ENCODE results near the gene MYH7. TPM values are rescaled to one million over a fixed set of nuclear protein-coding genes. Genes with fewer than 3 reads are reported as not detected.

The MYH7 gene
- polyA plus RNA-seq, 1 of the 3 experiments (the other 2 are of a cell fraction), result not detected

DNA sequence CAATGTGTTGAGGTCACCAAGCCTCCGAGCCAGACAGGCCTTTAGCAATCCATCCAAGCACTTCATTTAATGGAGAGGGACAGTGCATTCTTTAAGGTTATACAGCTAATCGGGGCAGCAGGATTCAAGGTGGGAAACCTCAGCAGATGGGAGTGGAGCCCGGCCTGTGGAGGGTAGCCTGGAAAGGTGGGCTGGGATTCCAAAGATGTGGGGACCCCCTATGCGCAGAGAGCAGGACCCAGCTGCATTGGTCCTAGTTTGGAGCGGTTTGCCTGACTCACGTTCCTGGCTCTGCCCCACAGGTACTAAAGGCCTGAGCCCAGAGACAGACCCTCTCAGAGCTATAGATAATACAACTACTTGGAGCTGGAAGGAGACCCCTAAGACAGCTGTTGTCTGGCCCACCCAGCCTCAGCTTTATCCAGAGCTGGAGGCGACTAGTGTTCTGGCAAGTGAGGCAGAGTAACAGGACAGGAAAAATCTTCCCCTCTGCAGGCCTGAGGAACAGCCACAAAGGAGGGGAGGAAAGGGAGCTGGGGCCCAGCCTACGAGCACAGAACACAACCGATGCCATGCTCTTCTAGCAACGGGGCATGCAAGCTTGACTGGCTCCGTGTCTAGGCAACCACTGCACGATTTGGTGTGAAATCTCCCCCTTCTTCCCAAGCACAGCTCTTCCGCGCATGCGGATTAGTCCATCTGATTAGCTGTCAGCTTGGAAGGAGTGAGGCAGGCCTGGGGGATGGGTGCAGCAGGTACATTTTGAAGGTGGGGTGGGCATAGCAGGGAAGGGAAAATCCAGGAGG lies 1.1 kb upstream of the MYH7 start:
- CTCF ChIA-PET, result interaction anchor here (1.1 to 1.7 kb wide), 3 partner anchors 12 to 123 kb away, joined by 3 to 6 read pairs (median 3); no protein-coding TSS in a partner anchor
- no peak overlapping the region for H3K4me2 ChIP-seq
- 44% methylated on average over 10 of the region's 15 CpGs for WGBS (ENCODE audit: low lambda C conversion rate)

More for the DNA sequence above, 1.1 kb upstream of the MYH7 start:
- H3K4me1 ChIP-seq (ENCODE audit: control insufficient read depth in 1 of 2, insufficient read depth in 2 of 2, low read depth in 1 of 2, low read length in 1 of 2), result no peaks in the 10 kb centered on the region
- no peak overlapping the region for H3K9ac ChIP-seq
- H3K9me3 ChIP-seq, result no peaks in the 10 kb centered on the region
- H3K4me3 ChIP-seq (ENCODE audit: low read depth in 2 of 2, low read length in 1 of 2), result no peak overlapping the region
- DNase-seq, result no peak
- no peak overlapping the region for H2AFZ ChIP-seq (ENCODE audit: low read depth)
- H3F3A ChIP-seq (replicated peaks; ENCODE audit: insufficient read depth), result no peaks in the 10 kb centered on the region
- no peak for TF ChIP-seq FOSL2 (IDR thresholded peaks at IDR 0.05; ENCODE audit: borderline replicate concordance, low read depth)
- no peak for TF ChIP-seq JUND (IDR thresholded peaks at IDR 0.05)
- TF ChIP-seq ELF1 (IDR thresholded peaks at IDR 0.05), result no peak
- no peak for TF ChIP-seq PBX3 (IDR thresholded peaks at IDR 0.05)
- no peak for TF ChIP-seq USF2 (IDR thresholded peaks at IDR 0.05; ENCODE audit: borderline replicate concordance, low read depth, low read length)
- TF ChIP-seq NRF1 (IDR thresholded peaks at IDR 0.05; ENCODE audit: low read depth, low read length), result no peak
- no peak for TF ChIP-seq REST (IDR thresholded peaks at IDR 0.05; ENCODE audit: low read depth, low read length)
- no peak for TF ChIP-seq YY1 (IDR thresholded peaks at IDR 0.05; ENCODE audit: low read depth)
- no peak for TF ChIP-seq TCF12 (IDR thresholded peaks at IDR 0.05)
- no peak for TF ChIP-seq NFIC (IDR thresholded peaks at IDR 0.05; ENCODE audit: borderline replicate concordance)
- TF ChIP-seq ZBTB33 (IDR thresholded peaks at IDR 0.05; ENCODE audit: borderline replicate concordance, low read depth), result no peak
- H3K79me2 ChIP-seq (ENCODE audit: insufficient read depth), result no peaks in the 10 kb centered on the region
- H4K20me1 ChIP-seq (ENCODE audit: insufficient read depth), result no peaks in the 10 kb centered on the region
- no peaks in the 10 kb centered on the region for H3K9me2 ChIP-seq
- no peak overlapping the region for H3K27ac ChIP-seq (ENCODE audit: low read depth in 2 of 2, low read length in 1 of 2)
- POLR2A ChIA-PET, result interaction anchor here (0.6 kb wide), 1 partner anchor 159 kb away, joined by 3 read pairs; no protein-coding TSS in a partner anchor
- peaks cover 19% of the 10 kb centered on the region; the same call in 1 of the 2 replicates for H3K27me3 ChIP-seq (ENCODE audit: insufficient read depth)
- H3K36me3 ChIP-seq (replicated peaks in 1 of 2; ENCODE audit: control insufficient read depth in 1 of 2, insufficient read depth in 2 of 2, low read length in 1 of 2), result no peaks in the 10 kb centered on the region
